MCF 10A (cell line): ENCODE results near the gene SLF2. TPM values are rescaled to one million over a fixed set of nuclear protein-coding genes. Genes with fewer than 3 reads are reported as not detected.
"Not testable (repeated sequence)": the region's sequence is repeated elsewhere in the genome, so short reads cannot be mapped to it uniquely, and the experiment has no call there.

Experiments
- BruUV-seq: library from RNA; stranded (reverse); fragments of 400-500 nt; replicated peaks from 2 replicates; lab custom pipeline; 2021; lab: Mats Ljungman, UMichigan
- CTCF ChIA-PET: fragments of 300-600 bp; sonication (Branson Sonifier 250); formaldehyde crosslinking; extraction: SDS; loops from one replicate; lab custom pipeline; 2021; ENCODE audit warnings: antibody characterized with exemption, inconsistent platforms; lab: Yijun Ruan, JAX
- POLR2A ChIA-PET: fragments of 300-600, 350-650 bp; sonication (Branson Sonifier 250); formaldehyde crosslinking; extraction: SDS; loops from one replicate; lab custom pipeline; 2020; ENCODE audit warnings: antibody characterized with exemption, inconsistent platforms; lab: Yijun Ruan, JAX
- DNase-seq: peaks from one replicate; pipeline ENCODE4 v3.0.0-alpha.2; 2018; ENCODE audit not compliant: unreplicated experiment
- H3K27ac Mint-ChIP-seq: one replicate; pipeline ENCODE4 v1.8.0; 2022; ENCODE audit warnings: mild to moderate bottlenecking, low read depth, mixed read lengths; ENCODE audit not compliant: unreplicated experiment
- H3K27me3 Mint-ChIP-seq: one replicate; pipeline ENCODE4 v1.8.0; 2022; ENCODE audit warnings: mixed read lengths; ENCODE audit not compliant: insufficient read depth, unreplicated experiment
- H3K36me3 Mint-ChIP-seq: one replicate; pipeline ENCODE4 v1.8.0; 2022; ENCODE audit warnings: mild to moderate bottlenecking, moderate library complexity, mixed read lengths; ENCODE audit not compliant: insufficient read depth, unreplicated experiment
- H3K4me1 Mint-ChIP-seq: one replicate; pipeline ENCODE4 v1.8.0; 2022; ENCODE audit warnings: mixed read lengths; ENCODE audit not compliant: insufficient read depth, unreplicated experiment
- H3K4me3 Mint-ChIP-seq: one replicate; pipeline ENCODE4 v1.8.0; 2022; ENCODE audit warnings: mild to moderate bottlenecking, moderate library complexity, mixed read lengths; ENCODE audit not compliant: unreplicated experiment
- H3K9me3 Mint-ChIP-seq: one replicate; pipeline ENCODE4 v1.8.0; 2022; ENCODE audit warnings: mixed read lengths; ENCODE audit not compliant: unreplicated experiment
- CTCF ChIP-seq: fragments of 200-600 bp; IDR thresholded peaks from one replicate; pipeline ENCODE4 v1.8.0; 2022; ENCODE audit warnings: antibody characterized with exemption, mild to moderate bottlenecking; ENCODE audit not compliant: unreplicated experiment
- intact Hi-C: fragments of 100-400 bp; cut with micrococcal nuclease; formaldehyde crosslinking; loops from 2 replicates; pipeline ENCODE4 v1.14.1; 2022
- total RNA-seq: library from RNA; stranded (reverse); gene quantifications from 2 replicates; pipeline ENCODE4 v1.2.3, GENCODE V29; 2022

SLF2 gene
- total RNA-seq, 1 experiment from 2014 or later = 27.0 TPM

- no peak overlapping the region for H3K4me3 Mint-ChIP-seq
- no peak for DNase-seq
- BruUV-seq = no TSS peak
- H3K4me1 Mint-ChIP-seq = no peaks in the 10 kb centered on the region
- H3K27ac Mint-ChIP-seq = no peak overlapping the region
- POLR2A ChIA-PET = no interaction called here
- intact Hi-C loops = no loop called here
- CTCF ChIA-PET = interaction anchor here (0.6 to 1.3 kb wide), 2 partner anchors 14 to 41 kb away, joined by 3 to 5 read pairs; partner anchors contain the start of genes MRPL43 and TWNK
- H3K27me3 Mint-ChIP-seq = no peaks in the 10 kb centered on the region
- no peak for TF ChIP-seq CTCF
- H3K36me3 Mint-ChIP-seq = peaks cover 12% of the 10 kb centered on the region
- H3K9me3 Mint-ChIP-seq = no peaks in the 10 kb centered on the region
These were observed 60.3 kb downstream of the SLF2 start for GRCh38 chr10:100972904-100973535.

- BruUV-seq, H3K27me3 Mint-ChIP-seq, POLR2A ChIA-PET, H3K9me3 Mint-ChIP-seq, DNase-seq, H3K27ac Mint-ChIP-seq, H3K4me3 Mint-ChIP-seq, H3K4me1 Mint-ChIP-seq, intact Hi-C loops: not testable (repeated sequence)
- CTCF ChIA-PET = interaction anchor here (0.8 to 1.2 kb wide), 2 partner anchors 39 to 43 kb away, joined by 3 to 4 read pairs; no protein-coding TSS in a partner anchor
- peaks cover 12% of the 10 kb centered on the region for H3K36me3 Mint-ChIP-seq
These were observed 62.6 kb downstream of the SLF2 start for GRCh38 chr10:100975397-100975796.

- Mint-ChIP-seq H3K27me3 (no peaks in the 10 kb centered on the region), H3K4me3 (no peak overlapping the region), H3K27ac (no peak overlapping the region), H3K4me1 (no peaks in the 10 kb centered on the region), H3K36me3 (peaks cover 15% of the 10 kb centered on the region), H3K9me3 (no peaks in the 10 kb centered on the region)
- no peak for TF ChIP-seq CTCF
- ChIA-PET CTCF (no interaction called here), POLR2A (interaction anchor here (0.6 kb wide), 1 partner anchor 10 kb away, joined by 3 read pairs; the partner anchor contains the start of genes MRPL43 and TWNK)
- DNase-seq = no peak
- intact Hi-C loops = no loop called here
- BruUV-seq = no TSS peak
These were observed 64.1 kb downstream of the SLF2 start for GRCh38 chr10:100976906-100977305.

- intact Hi-C loops = no loop called here
- Mint-ChIP-seq H3K27ac (no peak overlapping the region), H3K27me3 (no peaks in the 10 kb centered on the region), H3K9me3 (no peaks in the 10 kb centered on the region), H3K4me3 (no peak overlapping the region), H3K4me1 (no peaks in the 10 kb centered on the region), H3K36me3 (peaks cover 21% of the 10 kb centered on the region)
- TF ChIP-seq CTCF = no peak
- DNase-seq = no peak
- ChIA-PET CTCF (no interaction called here), POLR2A (no interaction called here)
- no TSS peak for BruUV-seq
These were observed 64.7 kb downstream of the SLF2 start for GRCh38 chr10:100977436-100977835.
